Coronary artery (tissue), 2 donors: ENCODE measurements around the gene ABL1.

Experiments
- DNase-seq: peaks from one replicate; pipeline ENCODE4 v3.0.0-alpha.2; 2017; ENCODE audit warnings: low spot score
- H3K27ac ChIP-seq, 2 donors: fragments of 200-600 bp; sonication (generic); one replicate each; pipeline ENCODE4 v1.5.1; 2016 to 2019
- H3K4me3 ChIP-seq: fragments of 200-600 bp; sonication (generic); 2 replicates; pipeline ENCODE4 v1.5.1; 2016; ENCODE audit warnings: mild to moderate bottlenecking, moderate library complexity
- CTCF ChIP-seq: fragments of 200-600 bp; sonication (generic); IDR thresholded peaks from one replicate; pipeline ENCODE4 v1.5.1; 2019; ENCODE audit warnings: antibody characterized with exemption

Gene ABL1

GRCh38 chr9:130904070-130905044 is 69.3 kb downstream of the ABL1 start:
- TF ChIP-seq CTCF: no peak
- no peak for DNase-seq
- Histone ChIP-seq H3K4me3 (no peak overlapping the region), H3K27ac (no peak overlapping the region)

GRCh38 chr9:130905125-130905901 is 70.3 kb downstream of the ABL1 start:
- DNase-seq: no peak
- no peak overlapping the region for H3K27ac ChIP-seq
- no peak overlapping the region for H3K4me3 ChIP-seq
- TF ChIP-seq CTCF: no peak

- DNase-seq: no peak
- Histone ChIP-seq H3K4me3 (no peak overlapping the region), H3K27ac (no peak overlapping the region)
- TF ChIP-seq CTCF: no peak
Measured at GRCh38 chr9:130905902-130906734, 71.1 kb downstream of the ABL1 start.

GRCh38 chr9:130906735-130907416 is 71.8 kb downstream of the ABL1 start:
- H3K27ac ChIP-seq: no peak overlapping the region
- DNase-seq: no peak
- no peak for TF ChIP-seq CTCF
- no peak overlapping the region for H3K4me3 ChIP-seq

- H3K4me3 ChIP-seq: no peak overlapping the region
- H3K27ac ChIP-seq: no peak overlapping the region
- TF ChIP-seq CTCF: no peak
- DNase-seq: no peak
Measured at GRCh38 chr9:130908146-130908877, 73.3 kb downstream of the ABL1 start.
